ENCODE results near the gene ANXA5. TPM values are rescaled to one million over a fixed set of nuclear protein-coding genes. Genes with fewer than 3 reads are reported as not detected.
A peak's percentile ranks its signal among the peaks of the same experiment; 100 is the strongest.

The ANXA5 gene
- total RNA-seq, 4 donors from 2014 or later = 255 to 353 (median 316) TPM

- H3K9me3 ChIP-seq = no peaks in the 10 kb centered on the region
- TF ChIP-seq CTCF (IDR thresholded peaks at IDR 0.05) (no peak), POLR2A (IDR thresholded peaks at IDR 0.05) (no peak)
- no peaks in the 10 kb centered on the region for H3K36me3 ChIP-seq
- no peaks in the 10 kb centered on the region for H3K27me3 ChIP-seq
- no peaks in the 10 kb centered on the region for H3K4me1 ChIP-seq
- no peak for DNase-seq
- intact Hi-C loops (cut with DNase I; ENCODE audit: low total_unique reads) = no loop called here
- H3K27ac ChIP-seq = no peak overlapping the region
- H3K4me3 ChIP-seq = no peak overlapping the region
Measured at GRCh38 chr4:121721700-121722099, 24.9 kb upstream of the ANXA5 start.

- no peak for TF ChIP-seq POLR2A (IDR thresholded peaks at IDR 0.05)
- no peak for TF ChIP-seq CTCF (IDR thresholded peaks at IDR 0.05)
- no peak overlapping the region for H3K4me3 ChIP-seq
- H3K36me3 ChIP-seq = no peaks in the 10 kb centered on the region
- intact Hi-C loops (cut with DNase I; ENCODE audit: low total_unique reads) = no loop called here
- no peaks in the 10 kb centered on the region for H3K4me1 ChIP-seq
- no peaks in the 10 kb centered on the region for H3K27me3 ChIP-seq
- no peak overlapping the region for H3K27ac ChIP-seq
- no peaks in the 10 kb centered on the region for H3K9me3 ChIP-seq
- DNase-seq = no peak
Measured at GRCh38 chr4:121720109-121720508, 23.3 kb upstream of the ANXA5 start.

- H3K4me3 ChIP-seq = no peak overlapping the region
- DNase-seq = no peak
- H3K27me3 ChIP-seq = no peaks in the 10 kb centered on the region
- no peaks in the 10 kb centered on the region for H3K4me1 ChIP-seq
- H3K9me3 ChIP-seq = no peaks in the 10 kb centered on the region
- TF ChIP-seq CTCF (IDR thresholded peaks at IDR 0.05) (no peak), POLR2A (IDR thresholded peaks at IDR 0.05) (no peak)
- intact Hi-C loops (cut with DNase I; ENCODE audit: low total_unique reads) = no loop called here
- no peak overlapping the region for H3K27ac ChIP-seq
- no peaks in the 10 kb centered on the region for H3K36me3 ChIP-seq
Measured at GRCh38 chr4:121717680-121718237, 21.0 kb upstream of the ANXA5 start.

- Histone ChIP-seq H3K27ac (no peak overlapping the region), H3K36me3 (no peaks in the 10 kb centered on the region), H3K9me3 (no peaks in the 10 kb centered on the region), H3K4me3 (no peak overlapping the region), H3K27me3 (no peaks in the 10 kb centered on the region), H3K4me1 (no peaks in the 10 kb centered on the region)
- intact Hi-C loops (cut with DNase I; ENCODE audit: low total_unique reads) = no loop called here
- TF ChIP-seq POLR2A (IDR thresholded peaks at IDR 0.05) (no peak), CTCF (IDR thresholded peaks at IDR 0.05) (no peak)
- DNase-seq = no peak
Measured at GRCh38 chr4:121714548-121714947, 17.8 kb upstream of the ANXA5 start.

GRCh38 chr4:121712783-121713182, 16.0 kb upstream of the ANXA5 start:
- no peak overlapping the region for H3K4me3 ChIP-seq
- H3K27ac ChIP-seq = peak overlapping the region; percentile 22 to 85
- TF ChIP-seq CTCF (IDR thresholded peaks at IDR 0.05) (no peak), POLR2A (IDR thresholded peaks at IDR 0.05) (no peak)
- DNase-seq = no peak
- no peaks in the 10 kb centered on the region for H3K9me3 ChIP-seq
- H3K36me3 ChIP-seq = no peaks in the 10 kb centered on the region
- intact Hi-C loops (cut with DNase I; ENCODE audit: low total_unique reads) = no loop called here
- H3K4me1 ChIP-seq = no peaks in the 10 kb centered on the region
- H3K27me3 ChIP-seq = no peaks in the 10 kb centered on the region
